GM21423 (cell line): Measurements from ENCODE around the gene UBL4A.

Experiments
- ATAC-seq: cut with Tn5 transposase; IDR thresholded peaks from one replicate; pipeline ENCODE4 v1.9.1; 2021; ENCODE audit warnings: mild to moderate bottlenecking, moderate library complexity; ENCODE audit not compliant: unreplicated experiment

UBL4A gene

DNA sequence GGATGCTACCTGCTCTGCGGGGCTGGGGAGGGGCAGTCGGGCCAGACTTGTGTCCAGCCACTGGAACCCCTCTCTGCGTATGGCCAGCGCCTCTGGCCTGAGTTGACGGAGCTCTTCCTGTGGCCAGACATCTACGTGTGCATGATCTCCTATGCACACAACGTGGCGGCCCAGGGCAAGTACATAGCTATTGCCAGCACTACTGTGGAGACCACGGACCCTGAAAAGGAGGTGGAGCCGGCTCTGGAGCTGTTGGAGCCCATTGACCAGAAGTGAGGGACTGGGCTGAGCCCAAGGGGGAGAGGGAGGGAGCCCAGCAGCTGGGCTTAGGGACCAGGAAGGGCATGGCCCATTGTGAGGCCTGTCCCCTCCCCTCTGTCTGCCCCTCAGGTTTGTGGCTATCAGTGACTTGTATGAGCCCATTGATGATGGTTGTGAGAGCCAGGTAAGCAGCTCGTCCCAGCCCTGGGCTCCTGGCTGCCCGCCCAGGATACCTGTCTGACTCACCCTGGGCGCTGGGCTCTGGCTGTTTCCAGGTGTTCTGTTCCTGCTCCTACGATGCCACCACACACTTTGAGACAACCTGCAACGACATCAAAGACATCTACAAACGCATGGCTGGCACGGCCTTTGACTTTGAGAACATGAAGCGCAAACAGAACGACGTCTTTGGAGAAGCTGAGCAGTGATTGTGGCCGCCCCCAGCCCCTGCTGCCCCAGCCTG is 44.3 kb downstream of the UBL4A start:
- no peak for ATAC-seq

DNA sequence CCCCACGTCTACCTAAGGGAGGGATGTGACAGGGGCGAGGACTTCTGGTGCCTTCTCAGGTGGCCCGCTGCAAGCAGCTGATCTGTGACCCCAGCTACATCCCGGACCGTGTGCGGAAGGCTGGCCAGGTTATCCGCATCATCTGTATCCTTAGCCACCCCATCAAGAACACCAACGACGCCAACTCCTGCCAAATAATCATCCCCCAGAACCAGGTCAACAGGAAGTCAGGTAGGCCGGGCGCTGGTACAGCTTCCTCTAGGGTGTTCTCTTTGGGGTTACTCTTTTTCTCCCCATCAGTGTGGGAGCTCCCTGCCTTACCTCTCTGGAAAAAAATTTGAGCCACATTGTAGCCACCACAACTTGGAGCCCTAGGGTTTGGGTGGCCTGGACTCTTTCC is 44.9 kb downstream of the UBL4A start:
- no peak for ATAC-seq

DNA sequence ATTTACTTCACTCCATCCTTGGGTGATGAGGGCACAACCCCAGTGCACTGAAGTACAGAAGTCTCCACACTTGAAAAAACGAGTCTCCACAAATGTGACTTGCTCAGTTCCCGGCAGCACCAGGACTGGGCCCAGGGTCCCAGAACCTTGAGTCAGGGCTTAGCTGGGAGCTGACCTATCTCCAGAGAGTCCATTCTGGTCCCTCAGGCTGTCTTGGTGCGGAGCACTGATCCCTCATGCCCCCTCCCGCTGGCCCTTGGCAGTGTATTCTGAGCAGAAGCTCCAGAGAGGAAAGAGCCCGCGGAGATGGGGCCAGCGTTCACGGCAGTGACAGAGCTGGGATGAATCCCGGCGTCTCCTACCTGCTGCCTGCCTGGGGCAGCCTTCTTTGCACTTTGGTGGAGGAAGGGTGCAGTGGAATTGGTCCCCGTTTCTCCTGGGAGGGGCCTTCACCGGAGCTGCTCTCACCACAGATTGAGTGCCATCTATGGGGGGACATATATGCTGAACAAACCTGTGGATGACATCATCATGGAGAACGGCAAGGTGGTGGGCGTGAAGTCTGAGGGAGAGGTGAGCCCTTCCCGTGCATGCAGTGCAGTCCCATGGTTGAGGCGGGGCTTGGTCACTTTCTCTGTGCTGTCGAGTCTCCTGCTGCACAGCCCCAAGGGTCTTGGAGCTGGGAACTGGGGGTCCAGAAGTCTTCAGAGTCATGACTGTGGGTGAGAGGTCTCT is 45.6 kb downstream of the UBL4A start:
- no peak for ATAC-seq

DNA sequence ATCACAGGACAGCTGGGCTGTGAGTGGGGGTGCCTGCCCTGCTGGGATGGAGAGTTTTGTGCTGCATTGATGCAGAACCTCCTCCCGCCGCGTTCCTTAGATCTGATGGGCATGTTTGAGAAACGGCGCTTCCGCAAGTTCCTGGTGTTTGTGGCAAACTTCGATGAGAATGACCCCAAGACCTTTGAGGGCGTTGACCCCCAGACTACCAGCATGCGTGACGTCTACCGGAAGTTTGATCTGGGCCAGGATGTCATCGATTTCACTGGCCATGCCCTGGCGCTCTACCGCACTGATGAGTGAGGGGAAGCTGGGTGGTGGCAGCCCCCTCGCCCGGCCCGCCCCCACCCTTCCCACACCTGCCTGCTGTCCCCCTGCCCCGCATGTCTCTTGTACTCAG is 46.6 kb downstream of the UBL4A start:
- no peak for ATAC-seq

DNA sequence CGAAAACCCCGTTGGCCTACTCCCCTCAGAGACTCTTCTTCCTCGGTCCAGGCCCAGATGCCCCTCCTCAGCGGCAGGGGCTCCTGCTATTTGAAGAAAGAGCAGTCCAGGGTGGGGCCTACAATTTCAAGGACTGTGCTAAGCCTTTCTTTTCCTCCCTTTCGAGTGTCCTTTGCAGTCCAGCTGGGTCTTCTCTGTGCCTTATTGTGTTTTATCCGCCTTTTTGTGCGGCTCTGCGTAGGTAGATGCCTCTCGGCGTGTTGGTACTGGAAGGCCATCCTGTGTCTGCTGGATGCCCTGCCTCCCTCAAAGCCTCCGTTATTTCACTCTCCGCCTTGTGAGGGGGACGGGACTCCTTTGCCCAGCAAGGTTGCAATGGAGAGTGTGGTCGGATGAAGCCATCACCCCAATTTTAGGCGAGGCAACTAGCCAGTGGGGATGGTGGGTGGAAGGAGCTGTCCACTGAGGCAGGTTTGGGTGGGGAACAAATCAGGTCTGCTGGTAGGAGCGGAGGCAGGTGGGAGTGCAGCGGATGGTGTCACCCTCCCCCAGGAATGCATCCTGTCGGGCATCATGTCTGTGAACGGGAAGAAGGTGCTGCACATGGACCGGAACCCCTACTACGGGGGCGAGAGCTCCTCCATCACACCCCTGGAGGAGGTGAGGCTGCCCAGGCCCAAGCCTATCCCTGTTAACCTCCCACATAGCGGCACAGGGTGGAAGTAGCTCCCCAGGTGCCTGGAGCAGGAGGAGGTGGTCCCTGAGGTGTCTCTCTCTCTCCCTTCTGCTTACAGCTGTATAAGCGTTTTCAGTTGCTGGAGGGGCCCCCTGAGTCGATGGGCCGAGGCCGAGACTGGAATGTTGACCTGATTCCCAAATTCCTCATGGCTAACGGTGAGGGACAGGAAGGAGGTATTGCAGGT is 48.2 kb downstream of the UBL4A start:
- no peak for ATAC-seq

DNA sequence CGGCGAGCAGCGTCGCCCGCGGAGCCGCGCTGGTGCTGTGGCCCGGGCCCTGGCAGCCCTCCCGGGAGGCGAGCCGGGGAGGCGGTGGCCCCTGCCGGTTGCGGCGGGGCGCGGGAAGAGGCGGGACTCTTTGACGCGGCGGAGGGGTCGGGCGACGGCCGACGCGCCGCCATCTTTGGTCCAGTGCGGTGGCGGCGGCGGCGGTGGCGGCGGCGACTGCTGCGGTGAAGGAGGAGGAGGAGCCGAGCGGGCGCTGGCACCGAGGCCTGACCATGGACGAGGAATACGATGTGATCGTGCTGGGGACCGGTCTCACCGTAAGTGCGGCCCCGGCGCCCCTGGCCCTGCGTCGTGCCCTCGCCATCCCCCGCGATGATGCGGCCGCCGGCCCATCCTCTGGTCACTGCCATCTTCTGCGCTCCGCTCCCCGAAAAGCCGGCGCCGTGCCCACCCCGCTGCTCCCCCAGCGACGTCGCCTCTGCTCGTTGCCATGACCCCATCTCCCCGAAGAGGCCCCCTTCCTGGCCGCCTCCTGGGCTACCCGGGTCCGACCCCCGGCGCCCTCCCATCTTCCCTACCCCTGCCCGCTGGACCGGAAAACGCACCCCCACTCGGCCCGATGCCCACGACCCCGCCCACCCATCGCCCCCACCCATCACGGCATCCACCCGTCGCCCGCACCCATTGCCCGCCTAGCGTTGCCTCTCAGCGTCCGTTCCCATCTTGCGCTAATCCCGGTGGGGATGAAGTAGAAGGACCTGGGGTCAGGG is 49.2 kb downstream of the UBL4A start, which contains the start of gene GDI1:
GDI1 (plus strand) TSS at position 172 of the 770 bp plus-strand sequence; CDS start at position 273, 101 bp downstream.
- peak; percentile 33 for ATAC-seq

DNA sequence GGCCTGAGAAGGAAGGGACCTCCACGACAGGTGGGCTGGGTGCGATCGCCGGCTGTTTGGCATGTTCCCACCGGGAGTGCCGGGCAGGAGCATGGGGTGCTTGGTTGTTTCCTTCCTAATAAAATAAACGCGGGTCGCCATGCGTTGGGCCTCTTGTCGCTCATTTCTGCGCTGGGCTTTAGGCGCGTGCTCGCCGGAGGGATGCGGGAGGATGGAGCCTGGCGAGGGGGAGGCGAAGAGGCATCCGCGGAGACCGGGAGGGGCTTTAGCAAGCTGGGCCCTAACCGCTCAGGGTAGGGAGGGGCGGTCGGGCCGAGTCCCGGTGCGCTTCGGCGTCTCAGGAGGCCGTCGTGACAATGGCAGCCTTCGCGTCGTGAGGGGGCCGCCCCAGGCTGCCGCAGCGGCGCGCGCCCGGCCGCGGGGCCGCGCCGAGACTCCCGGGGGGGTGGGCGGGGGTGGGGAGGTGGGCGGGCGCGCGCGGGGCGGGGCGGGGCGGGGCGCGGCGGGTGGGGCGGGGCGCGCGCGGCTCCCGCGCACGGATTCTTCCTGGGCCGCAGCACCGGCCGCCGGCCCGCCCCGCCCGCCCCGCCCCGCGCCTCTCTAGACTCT is 49.9 kb downstream of the UBL4A start:
- peak; percentile 65 for ATAC-seq

DNA sequence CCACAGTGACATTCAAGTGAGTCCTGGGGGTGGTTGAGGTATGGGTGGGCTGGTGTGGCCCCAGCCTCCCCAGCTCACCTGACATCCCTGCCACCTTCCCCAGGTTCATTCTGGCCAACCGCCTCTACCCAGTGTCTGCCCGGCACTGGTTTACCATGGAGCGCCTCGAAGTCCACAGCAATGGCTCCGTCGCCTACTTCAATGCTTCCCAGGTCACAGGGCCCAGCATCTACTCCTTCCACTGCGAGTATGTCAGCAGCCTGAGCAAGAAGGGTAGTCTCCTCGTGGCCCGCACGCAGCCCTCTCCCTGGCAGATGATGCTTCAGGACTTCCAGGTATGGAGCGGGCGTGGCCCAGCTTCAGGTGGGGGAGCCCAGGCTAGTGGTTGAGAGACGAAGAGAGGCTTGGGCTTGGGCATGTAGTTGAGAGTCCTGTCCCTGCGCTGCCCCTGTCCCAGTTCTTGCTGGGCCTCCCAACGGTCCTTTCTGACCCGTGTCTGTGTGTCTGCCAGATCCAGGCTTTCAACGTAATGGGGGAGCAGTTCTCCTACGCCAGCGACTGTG is 51.2 kb downstream of the UBL4A start:
- ATAC-seq = no peak

DNA sequence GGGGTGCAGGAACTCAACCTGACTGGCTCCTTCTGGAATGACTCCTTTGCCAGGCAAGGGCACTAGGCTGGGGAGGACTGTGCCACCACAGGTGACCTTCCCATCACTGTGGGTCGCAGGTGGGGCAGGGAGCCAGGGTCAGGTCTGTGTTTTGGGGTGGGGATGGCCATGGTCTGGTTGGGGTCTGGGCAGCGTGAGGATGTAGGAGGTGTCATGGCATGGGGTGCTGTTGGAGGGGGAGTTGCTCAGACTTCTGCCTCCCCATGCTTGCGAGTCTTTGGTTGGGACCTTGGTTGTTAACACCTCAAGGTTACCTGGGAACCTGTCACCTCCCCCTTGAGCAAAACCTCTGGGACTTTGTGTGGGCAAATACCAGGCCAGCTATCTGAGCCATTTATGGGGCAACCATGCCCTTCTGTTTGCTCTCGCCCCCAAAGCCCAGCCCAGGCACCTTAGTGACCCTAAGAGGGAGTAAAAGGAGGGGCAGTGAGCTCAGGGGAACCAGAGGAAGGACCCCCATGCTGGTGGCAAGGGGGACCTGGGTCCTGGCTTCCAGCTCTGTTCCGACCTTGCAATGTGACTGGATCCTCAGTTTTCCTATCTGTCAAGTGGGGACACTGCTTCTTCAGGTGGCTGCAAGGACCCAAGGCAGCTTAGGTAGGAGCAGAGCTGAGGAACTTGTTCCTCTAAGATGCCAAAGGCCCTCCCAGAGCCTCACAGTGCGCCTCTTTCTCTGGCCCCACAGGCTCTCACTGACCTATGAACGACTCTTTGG is 51.8 kb downstream of the UBL4A start:
- ATAC-seq = no peak
